HEK293 (cell line): ENCODE measurements around the gene CDH22.

Experiments used
- CTCF ChIP-seq: fragments of 450-650 bp; formaldehyde crosslinking; IDR thresholded peaks from 2 replicates; pipeline ENCODE4 v1.5.1; 2016; ENCODE audit warnings: missing biosample characterization, missing genetic modification characterization
- PBX3 ChIP-seq: sonication (generic); formaldehyde crosslinking; IDR thresholded peaks from 2 replicates; pipeline ENCODE4 v1.8.1; 2022; ENCODE audit warnings: mild to moderate bottlenecking, moderate library complexity, missing genetic modification reagents
- SP2 ChIP-seq: fragments of 450-650 bp; formaldehyde crosslinking; IDR thresholded peaks from 2 replicates; pipeline ENCODE4 v1.5.1; 2016; ENCODE audit warnings: missing biosample characterization, missing genetic modification characterization
- ZFP37 ChIP-seq: fragments of 450-650 bp; formaldehyde crosslinking; IDR thresholded peaks from 2 replicates; pipeline ENCODE4 v1.5.1; 2016; ENCODE audit warnings: missing biosample characterization, missing genetic modification characterization
- ZNF133 ChIP-seq: fragments of 450-650 bp; formaldehyde crosslinking; IDR thresholded peaks from 2 replicates; pipeline ENCODE4 v1.5.1; 2016; ENCODE audit warnings: missing biosample characterization, missing genetic modification characterization
- ZNF548 ChIP-seq: fragments of 450-650 bp; formaldehyde crosslinking; IDR thresholded peaks from 2 replicates; pipeline ENCODE4 v1.5.1; 2016; ENCODE audit warnings: missing biosample characterization, missing genetic modification characterization
- ZNF600 ChIP-seq: fragments of 450-650 bp; formaldehyde crosslinking; IDR thresholded peaks from 2 replicates; pipeline ENCODE4 v1.5.1; 2016; ENCODE audit warnings: missing biosample characterization, missing genetic modification characterization
- ZNF76 ChIP-seq: fragments of 450-650 bp; formaldehyde crosslinking; IDR thresholded peaks from 2 replicates; pipeline ENCODE4; 2016; ENCODE audit warnings: low read depth, missing biosample characterization, missing genetic modification characterization, borderline replicate concordance

DNA sequence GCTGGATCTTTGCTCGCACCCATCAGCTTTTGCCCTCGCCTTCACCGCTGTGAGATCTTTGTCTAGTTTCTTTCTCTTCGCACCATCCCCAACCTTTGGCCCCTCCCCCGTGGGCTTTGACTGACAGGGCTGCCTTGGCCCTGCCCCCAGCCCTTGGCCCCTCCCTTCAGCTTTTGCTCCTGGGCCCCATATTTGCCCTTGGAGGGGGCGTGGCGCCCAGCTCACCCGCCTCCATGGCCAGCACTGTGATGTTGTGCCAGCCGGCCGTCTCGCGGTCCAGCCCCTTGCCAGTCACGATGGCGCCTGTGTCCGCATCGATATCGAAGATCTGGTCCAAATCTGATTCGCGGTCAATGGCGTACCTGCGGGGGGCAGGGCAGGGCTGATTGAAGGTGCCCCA is 109.1 kb downstream of the CDH22 start:
- TF ChIP-seq CTCF (no peak), ZNF133 (tag by site-specific recombination) (no peak), SP2 (tag by site-specific recombination) (no peak), PBX3 (no peak), ZNF600 (tag by site-specific recombination) (no peak), ZFP37 (tag by site-specific recombination) (no peak), ZNF76 (no peak), ZNF548 (tag by site-specific recombination) (no peak)
